Activated CD4-positive, alpha-beta T cell treated with anti-CD3 and anti-CD28 coated beads, Interleukin-2, amount 10 ng/mL, durations not matched to agents 24 days and 14 days (primary cell): ENCODE data around the gene NOTUM. TPM values are rescaled to one million over a fixed set of nuclear protein-coding genes. Genes with fewer than 3 reads are reported as not detected.

Experiments
- DNase-seq: peaks from one replicate; pipeline ENCODE4 v3.0.0; 2022
- H3K27ac Mint-ChIP-seq: one replicate; pipeline ENCODE4 v1.8.0; 2022; ENCODE audit warnings: mild to moderate bottlenecking, mixed read lengths
- H3K27me3 Mint-ChIP-seq: one replicate; pipeline ENCODE4 v1.8.0; 2022; ENCODE audit warnings: mixed read lengths
- H3K36me3 Mint-ChIP-seq: one replicate; pipeline ENCODE4 v1.8.0; 2022; ENCODE audit warnings: low read depth, mild to moderate bottlenecking, mixed read lengths
- H3K4me1 Mint-ChIP-seq: one replicate; pipeline ENCODE4 v1.8.0; 2021; ENCODE audit warnings: mixed read lengths
- H3K4me3 Mint-ChIP-seq: one replicate; pipeline ENCODE4 v1.8.0; 2022; ENCODE audit warnings: mild to moderate bottlenecking, moderate library complexity, mixed read lengths
- H3K9me3 Mint-ChIP-seq: one replicate; pipeline ENCODE4 v1.8.0; 2021; ENCODE audit warnings: mixed read lengths
- intact Hi-C: fragments of 100-400 bp; cut with micrococcal nuclease; formaldehyde crosslinking; loops from one replicate; pipeline ENCODE4 v1.15.1; 2023
- total RNA-seq: library from RNA; stranded (reverse); gene quantifications from 2 replicates; pipeline ENCODE4 v1.2.3, GENCODE V29; 2022

NOTUM gene
- total RNA-seq, 1 donor from 2014 or later: 1.7 TPM

GRCh38 chr17:81952792-81953228, 8.2 kb downstream of the NOTUM start:
- peaks cover 13% of the 10 kb centered on the region for H3K27me3 Mint-ChIP-seq
- intact Hi-C loops: loop anchor here (10.0 kb wide), 1 partner anchor 202 kb away; no protein-coding TSS in a partner anchor
- H3K4me1 Mint-ChIP-seq: no peaks in the 10 kb centered on the region
- no peak overlapping the region for H3K4me3 Mint-ChIP-seq
- no peak overlapping the region for H3K27ac Mint-ChIP-seq
- DNase-seq: no peak
- H3K36me3 Mint-ChIP-seq: no peaks in the 10 kb centered on the region
- H3K9me3 Mint-ChIP-seq: no peaks in the 10 kb centered on the region

- Mint-ChIP-seq H3K27ac (no peak overlapping the region), H3K27me3 (peaks cover 9% of the 10 kb centered on the region), H3K36me3 (no peaks in the 10 kb centered on the region), H3K4me3 (no peak overlapping the region), H3K9me3 (no peaks in the 10 kb centered on the region), H3K4me1 (no peaks in the 10 kb centered on the region)
- intact Hi-C loops: loop anchor here (10.0 kb wide), 1 partner anchor 203 kb away; no protein-coding TSS in a partner anchor
- no peak for DNase-seq
Measured at GRCh38 chr17:81951785-81952684, 9.0 kb downstream of the NOTUM start.

- intact Hi-C loops: loop anchor here (10.0 kb wide), 1 partner anchor 204 kb away; no protein-coding TSS in a partner anchor
- H3K9me3 Mint-ChIP-seq: no peaks in the 10 kb centered on the region
- no peak overlapping the region for H3K4me3 Mint-ChIP-seq
- H3K27ac Mint-ChIP-seq: no peak overlapping the region
- H3K27me3 Mint-ChIP-seq: peaks cover 9% of the 10 kb centered on the region
- no peaks in the 10 kb centered on the region for H3K36me3 Mint-ChIP-seq
- DNase-seq: no peak
- H3K4me1 Mint-ChIP-seq: no peaks in the 10 kb centered on the region
Measured at GRCh38 chr17:81950501-81950900, 10.5 kb downstream of the NOTUM start.

DNA sequence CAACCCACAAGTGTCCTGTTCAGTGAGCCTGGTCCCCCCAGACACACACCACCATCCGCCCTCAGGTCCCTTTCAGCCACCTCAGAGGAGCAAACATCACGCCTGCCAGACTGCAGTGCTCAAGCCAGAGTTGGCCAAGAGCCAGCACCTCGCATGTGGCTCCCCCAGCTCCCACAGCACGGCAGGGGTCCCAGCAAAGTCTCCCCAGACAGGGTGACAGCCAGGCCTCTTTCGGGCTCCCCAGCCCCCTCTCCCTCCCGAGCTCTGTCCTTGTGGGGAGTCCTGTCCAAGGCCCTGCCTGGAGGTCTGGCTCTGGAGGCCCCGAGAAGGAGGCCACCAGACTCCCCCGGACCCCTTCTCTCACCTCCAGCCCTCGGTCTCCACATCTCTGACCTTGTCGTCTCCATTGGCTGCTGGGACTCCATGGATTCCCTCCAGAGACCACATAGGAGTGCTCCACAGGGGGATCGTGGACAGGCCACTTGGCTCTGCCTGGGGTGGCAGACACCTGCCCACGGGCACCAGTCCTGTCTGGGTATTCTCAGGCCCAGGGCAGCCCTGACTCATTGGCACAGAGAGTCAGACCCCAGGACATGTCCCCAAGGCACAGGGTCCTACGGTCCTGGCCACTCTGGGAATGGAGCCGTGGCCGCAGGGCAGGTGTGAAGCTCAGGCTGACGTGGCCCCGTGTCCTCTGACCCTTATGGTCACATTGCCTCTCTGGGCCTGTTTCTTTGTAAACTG, 12.2 kb downstream of the NOTUM start:
- Mint-ChIP-seq H3K4me3 (no peak overlapping the region), H3K27ac (no peak overlapping the region), H3K4me1 (no peaks in the 10 kb centered on the region), H3K9me3 (no peaks in the 10 kb centered on the region), H3K27me3 (peaks cover 9% of the 10 kb centered on the region), H3K36me3 (no peaks in the 10 kb centered on the region)
- DNase-seq: no peak
- intact Hi-C loops: no loop called here

GRCh38 chr17:81947189-81947588, 13.8 kb downstream of the NOTUM start, which contains the start of gene MYADML2:
Gene MYADML2, minus strand, starts transcription at chr17:81947233. Its CDS starts 5,492 bp downstream, at chr17:81941741.
- no peak within 1 kb of the TSS for H3K4me3 Mint-ChIP-seq
- no peak for DNase-seq
- peaks cover 9% of the 10 kb centered on the region for H3K27me3 Mint-ChIP-seq
- no peaks in the 10 kb centered on the region for H3K9me3 Mint-ChIP-seq
- no peak within 1 kb of the TSS for H3K27ac Mint-ChIP-seq
- no peaks in the 10 kb centered on the region for H3K36me3 Mint-ChIP-seq
- no peaks in the 10 kb centered on the region for H3K4me1 Mint-ChIP-seq
- intact Hi-C loops: no loop called here

DNA sequence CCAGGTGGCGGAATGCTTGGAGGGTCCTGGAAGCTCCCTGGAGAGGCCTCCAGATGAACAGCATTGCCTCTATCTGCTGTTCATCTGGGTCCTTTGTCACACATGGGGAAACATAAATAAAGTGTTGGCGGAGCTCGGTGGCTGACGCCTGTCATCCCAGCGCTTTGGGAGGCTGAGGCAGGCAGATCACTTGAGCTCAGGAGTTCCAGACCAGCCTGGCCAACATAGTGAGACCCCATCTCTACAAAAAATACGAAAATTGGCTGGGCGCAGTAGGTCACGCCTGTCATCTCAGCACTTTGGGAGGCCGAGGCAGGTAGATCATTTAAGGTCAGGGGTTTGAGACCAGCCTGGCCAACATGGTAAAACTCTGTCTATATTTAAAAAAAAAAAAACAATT, 16.1 kb downstream of the NOTUM start:
- intact Hi-C loops: no loop called here
- Mint-ChIP-seq H3K27me3 (no peaks in the 10 kb centered on the region), H3K27ac (no peak overlapping the region), H3K4me3 (no peak overlapping the region), H3K9me3 (no peaks in the 10 kb centered on the region), H3K36me3 (no peaks in the 10 kb centered on the region), H3K4me1 (no peaks in the 10 kb centered on the region)
- DNase-seq: no peak

- H3K9me3 Mint-ChIP-seq: no peaks in the 10 kb centered on the region
- H3K4me1 Mint-ChIP-seq: peaks cover 5% of the 10 kb centered on the region
- no peak overlapping the region for H3K27ac Mint-ChIP-seq
- no peaks in the 10 kb centered on the region for H3K36me3 Mint-ChIP-seq
- DNase-seq: no peak
- intact Hi-C loops: no loop called here
- H3K4me3 Mint-ChIP-seq: no peak overlapping the region
- no peaks in the 10 kb centered on the region for H3K27me3 Mint-ChIP-seq
Measured at GRCh38 chr17:81942167-81942553, 18.8 kb downstream of the NOTUM start.

DNA sequence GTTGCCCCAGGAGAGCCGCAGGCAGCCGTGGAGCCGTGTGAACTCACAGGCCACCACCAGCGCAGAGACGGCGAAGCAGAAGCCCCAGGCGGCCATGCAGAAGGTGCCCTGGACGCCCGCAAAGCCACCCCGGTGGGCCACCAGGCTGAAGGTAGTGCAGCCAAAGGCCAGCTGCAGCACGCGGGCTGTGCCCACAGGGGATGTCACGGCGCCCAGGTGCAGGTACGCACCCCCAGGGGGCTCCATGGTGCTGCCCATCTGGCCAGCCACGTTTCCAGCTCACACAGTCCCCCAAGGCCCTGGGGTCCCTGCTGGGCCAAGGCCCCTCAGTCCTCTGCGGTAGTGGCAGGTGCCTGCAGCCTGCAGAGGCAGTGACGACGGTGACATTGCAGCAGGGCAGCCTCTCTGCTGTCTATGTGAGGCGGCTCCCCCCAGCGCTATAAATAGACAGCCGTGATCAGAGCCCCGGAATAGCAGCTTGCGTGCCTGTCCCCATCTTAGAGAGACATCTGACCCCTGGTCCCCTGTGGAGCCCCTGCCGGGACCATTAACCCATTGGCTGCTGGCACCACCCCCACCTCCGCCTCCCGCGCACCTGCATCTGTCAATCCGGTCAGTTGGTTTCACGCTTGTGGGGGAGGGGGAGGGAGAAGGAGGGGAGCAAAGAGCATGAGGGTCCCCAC, 19.4 kb downstream of the NOTUM start:
- intact Hi-C loops: no loop called here
- H3K27ac Mint-ChIP-seq: no peak overlapping the region

DNA sequence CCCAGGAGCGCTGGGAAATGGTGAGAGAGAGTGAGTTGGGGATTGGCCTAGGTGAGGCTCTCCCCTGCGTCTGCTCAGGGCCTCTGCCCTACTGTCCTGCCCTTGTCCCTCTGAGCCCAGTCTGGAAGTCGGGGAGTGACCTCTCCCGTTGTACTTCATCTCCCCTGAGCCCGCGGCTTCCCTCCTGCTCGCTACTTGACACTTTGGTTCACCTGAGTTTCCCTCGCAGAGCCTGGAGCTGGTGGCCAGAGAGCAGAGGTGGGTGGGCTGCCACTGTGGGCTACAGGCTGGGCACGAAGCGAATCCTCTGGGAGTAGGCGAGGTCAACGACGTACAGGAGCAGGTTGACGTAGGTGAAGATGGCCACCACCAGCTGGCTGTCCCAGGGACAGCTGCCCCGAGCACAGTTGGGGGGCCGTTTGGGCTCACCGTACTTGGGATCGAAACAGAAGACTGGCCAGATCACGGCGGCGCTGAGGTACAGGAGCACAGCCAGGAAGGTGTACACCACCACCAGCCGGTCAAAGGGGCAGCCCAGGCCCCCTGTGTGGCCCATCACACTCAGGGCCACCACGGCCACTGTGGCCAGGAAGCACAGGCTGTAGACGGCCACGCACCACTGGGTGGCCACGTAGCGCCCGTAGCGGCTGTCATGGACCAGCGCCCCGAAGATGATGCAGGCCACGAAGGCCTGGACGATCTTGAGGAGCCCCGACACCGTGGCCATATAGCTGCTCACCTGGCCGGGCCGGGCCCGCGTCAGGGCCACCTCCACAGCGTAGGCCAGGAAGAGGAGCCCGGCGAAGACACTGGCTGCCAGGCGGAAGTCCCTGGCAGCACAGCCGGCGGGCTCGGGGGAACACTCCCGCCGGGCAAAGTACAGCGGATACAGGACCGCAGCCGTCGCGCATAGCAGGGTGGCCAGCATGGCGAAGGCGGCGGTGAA, 20.2 kb downstream of the NOTUM start:
- H3K27me3 Mint-ChIP-seq: no peaks in the 10 kb centered on the region
- DNase-seq: peak; percentile 55

More for the DNA sequence above, 19.4 kb downstream of the NOTUM start:
- H3K36me3 Mint-ChIP-seq: no peaks in the 10 kb centered on the region
- no peaks in the 10 kb centered on the region for H3K27me3 Mint-ChIP-seq
- H3K9me3 Mint-ChIP-seq: no peaks in the 10 kb centered on the region
- H3K4me3 Mint-ChIP-seq: no peak overlapping the region
- DNase-seq: peak; percentile 58
- H3K4me1 Mint-ChIP-seq: peaks cover 6% of the 10 kb centered on the region

GRCh38 chr17:81939881-81940385, 21.1 kb downstream of the NOTUM start:
- Mint-ChIP-seq H3K27me3 (no peaks in the 10 kb centered on the region), H3K36me3 (peaks cover 5% of the 10 kb centered on the region), H3K4me1 (peaks cover 12% of the 10 kb centered on the region), H3K27ac (no peak overlapping the region), H3K9me3 (no peaks in the 10 kb centered on the region), H3K4me3 (no peak overlapping the region)
- intact Hi-C loops: no loop called here
- DNase-seq: no peak

More for the DNA sequence above, 20.2 kb downstream of the NOTUM start:
- H3K27ac Mint-ChIP-seq: no peak overlapping the region
- intact Hi-C loops: no loop called here
- no peak overlapping the region for H3K4me3 Mint-ChIP-seq
- H3K9me3 Mint-ChIP-seq: no peaks in the 10 kb centered on the region
- H3K4me1 Mint-ChIP-seq: peaks cover 9% of the 10 kb centered on the region
- H3K36me3 Mint-ChIP-seq: peaks cover 2% of the 10 kb centered on the region

DNA sequence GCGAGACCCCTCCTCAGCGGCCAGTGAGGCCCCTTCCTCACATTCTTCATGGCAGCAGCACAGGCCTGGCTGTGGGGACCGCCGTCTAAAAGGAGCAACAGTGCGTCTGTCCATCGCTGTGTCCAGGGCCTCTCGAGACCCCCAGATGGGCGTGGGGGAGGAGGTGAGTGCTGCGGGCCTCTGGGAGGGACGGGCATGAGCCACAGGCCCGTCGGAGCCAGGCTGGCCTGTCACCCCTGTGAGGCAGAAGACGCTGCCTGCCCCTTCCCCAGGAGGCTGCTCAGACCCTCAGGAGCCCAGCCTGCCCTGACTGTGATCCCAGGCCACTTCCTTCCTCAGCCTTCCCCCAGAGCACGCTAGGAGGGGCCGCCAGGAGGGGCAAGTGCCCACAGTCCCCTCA, 21.8 kb downstream of the NOTUM start:
- no peak overlapping the region for H3K27ac Mint-ChIP-seq
- no peak overlapping the region for H3K4me3 Mint-ChIP-seq
- H3K27me3 Mint-ChIP-seq: no peaks in the 10 kb centered on the region
- peaks cover 7% of the 10 kb centered on the region for H3K36me3 Mint-ChIP-seq
- H3K9me3 Mint-ChIP-seq: no peaks in the 10 kb centered on the region
- no peak for DNase-seq
- peaks cover 12% of the 10 kb centered on the region for H3K4me1 Mint-ChIP-seq
- intact Hi-C loops: no loop called here

GRCh38 chr17:81935709-81936084, 25.3 kb downstream of the NOTUM start:
- H3K4me3 Mint-ChIP-seq: peak overlapping the region; percentile 90
- intact Hi-C loops: loop anchor here (2.0 kb wide), 1 partner anchor 87 kb away; the partner anchor contains the start of genes CENPX and LRRC45
- no peaks in the 10 kb centered on the region for H3K9me3 Mint-ChIP-seq
- H3K36me3 Mint-ChIP-seq: peaks cover 18% of the 10 kb centered on the region
- H3K27ac Mint-ChIP-seq: peak overlapping the region; percentile 40
- H3K27me3 Mint-ChIP-seq: peaks cover 2% of the 10 kb centered on the region
- no peak for DNase-seq
- H3K4me1 Mint-ChIP-seq: peaks cover 18% of the 10 kb centered on the region
